ENCODE measurements around the gene ZNF57. TPM values are rescaled to one million over a fixed set of nuclear protein-coding genes. Genes with fewer than 3 reads are reported as not detected.

The ZNF57 gene
- total RNA-seq = 3.0 and 3.7 TPM in 2 replicates

GRCh38 chr19:2900296-2901252 lies at the start of gene ZNF57:
Gene ZNF57 (plus strand): TSS chr19:2900928. CDS start chr19:2901046, 118 bp downstream.

DNA sequence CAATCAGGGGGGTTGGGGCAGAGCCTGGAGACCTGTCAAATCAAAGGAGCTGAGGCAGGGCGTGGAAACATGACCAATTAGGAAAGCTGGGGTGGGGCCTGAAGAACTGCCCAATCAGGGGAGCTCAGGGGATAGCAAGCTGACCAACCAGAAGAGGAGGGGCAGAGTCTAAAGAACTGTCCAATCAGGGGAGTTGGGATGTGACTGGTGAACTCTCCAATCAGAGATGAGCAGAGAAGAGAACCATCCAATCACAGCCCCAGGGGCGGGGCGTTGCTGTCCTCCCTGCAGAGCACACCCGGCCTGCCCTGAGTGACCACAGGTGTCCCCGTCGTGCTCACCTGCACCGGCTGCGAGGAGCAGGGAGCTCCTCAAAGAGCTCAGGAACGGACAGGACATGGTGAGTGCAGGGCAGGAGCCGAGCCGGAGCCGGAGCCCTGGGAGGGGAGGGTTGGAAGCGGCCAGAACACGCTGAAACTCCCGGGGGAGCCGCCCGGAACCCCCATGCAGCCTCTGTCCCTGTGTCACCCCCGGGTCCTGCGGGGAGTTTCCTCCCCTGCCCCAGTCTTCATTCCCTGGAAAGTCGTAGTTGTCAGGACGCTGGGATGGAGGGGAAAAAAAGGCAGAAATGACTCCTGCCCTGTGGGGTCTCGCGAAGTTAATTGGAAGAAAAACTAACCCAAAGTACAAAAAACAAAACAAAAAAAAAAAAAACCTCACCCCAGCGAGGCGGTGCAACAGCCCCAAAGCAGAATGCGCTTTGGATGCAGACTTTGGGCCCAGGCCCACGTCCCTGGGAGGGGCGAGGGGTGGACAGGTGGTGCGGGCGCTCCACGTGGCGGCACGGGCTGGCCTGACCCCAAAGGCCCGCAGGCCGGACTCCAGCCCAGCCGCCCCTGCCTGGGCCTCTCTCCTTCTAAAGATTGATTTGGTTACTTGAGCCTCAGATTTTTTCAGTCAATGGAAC lies 33.4 kb upstream of the ZNF57 start, which contains the start of gene ZNF556:
TSS of gene ZNF556 (plus strand) at position 311 of the 967 bp plus-strand sequence. CDS start at position 398, 87 bp downstream.

DNA sequence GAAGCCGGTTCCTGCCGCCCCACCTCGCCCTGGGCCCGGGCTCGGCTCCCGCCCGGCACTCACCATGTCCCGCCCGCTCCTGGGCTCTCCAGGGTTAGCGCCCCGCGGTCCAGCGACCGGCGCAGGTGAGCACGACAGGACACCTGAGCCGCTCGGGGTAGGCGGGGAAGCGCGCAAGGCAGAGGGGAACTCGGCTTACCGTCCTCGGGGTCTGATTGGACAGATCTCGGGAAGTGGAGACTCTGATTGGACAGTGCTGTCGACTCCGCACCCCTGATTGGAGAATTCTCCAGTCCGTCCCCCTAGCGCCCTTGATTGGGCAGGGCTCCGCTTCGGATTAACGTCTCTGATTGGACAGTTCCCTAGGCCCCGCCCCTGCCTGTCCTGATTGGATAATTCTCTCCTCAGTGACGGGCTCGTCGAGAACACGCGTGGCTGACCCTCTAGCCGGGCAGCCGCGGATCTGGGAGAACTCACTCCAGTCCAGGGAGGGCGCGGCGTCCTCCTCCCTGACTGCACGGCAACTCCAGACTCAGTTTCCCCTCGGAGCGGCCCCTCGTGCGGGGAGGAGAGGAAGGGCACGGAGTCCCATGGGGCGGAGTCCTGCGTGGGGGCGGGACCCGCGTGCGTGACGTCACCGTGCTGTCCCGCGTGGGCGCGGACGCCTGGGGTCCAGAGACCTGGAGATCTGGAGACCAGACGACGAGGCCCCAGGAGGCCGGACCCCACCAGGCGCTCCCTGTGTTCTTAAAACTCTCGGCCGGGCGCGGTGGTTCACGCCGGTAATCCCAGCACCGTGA lies 44.2 kb downstream of the ZNF57 start, which contains the start of gene ZNF77:
TSS of gene ZNF77 (minus strand) at position 197 of the 800 bp plus-strand sequence. CDS start at position 66, 131 bp downstream.

Other genes with a start within 250 kb of the ZNF57 start
- gene GNG7, start 198.2 kb upstream of the ZNF57 start, total RNA-seq = 0.09 and 0.30 TPM in 2 replicates
- 0.59 and 1.0 TPM in 2 replicates for gene DIRAS1, start 179.6 kb upstream of the ZNF57 start, total RNA-seq
- gene SLC39A3, start 160.9 kb upstream of the ZNF57 start, total RNA-seq = 23.6 and 29.4 TPM in 2 replicates
- gene SGTA, start 117.7 kb upstream of the ZNF57 start, total RNA-seq = 24.3 and 46.1 TPM in 2 replicates
- 60.0 and 90.5 TPM in 2 replicates for gene THOP1, start 115.4 kb upstream of the ZNF57 start, total RNA-seq
- 2.9 and 5.0 TPM in 2 replicates for gene ZNF554, start 81.1 kb upstream of the ZNF57 start, total RNA-seq
- gene ZNF555, start 59.5 kb upstream of the ZNF57 start, total RNA-seq = 7.2 and 8.3 TPM in 2 replicates
- not detected in 2 replicates for gene ZNF556, start 33.6 kb upstream of the ZNF57 start, total RNA-seq
- gene ZNF77, start 44.0 kb downstream of the ZNF57 start, total RNA-seq = 4.2 and 5.0 TPM in 2 replicates
- 0.55 and 0.89 TPM in 2 replicates for gene TLE6, start 76.6 kb downstream of the ZNF57 start, total RNA-seq
- 0.88 and 0.89 TPM in 2 replicates for gene TLE2, start 128.4 kb downstream of the ZNF57 start, total RNA-seq
- gene TLE5, start 161.6 kb downstream of the ZNF57 start, total RNA-seq = 84.3 and 153 TPM in 2 replicates
- 55.5 and 57.3 TPM in 2 replicates for gene GNA11, start 193.4 kb downstream of the ZNF57 start, total RNA-seq
- under 0.01 and 0.46 TPM in 2 replicates for gene GNA15, start 235.1 kb downstream of the ZNF57 start, total RNA-seq

Measured in smooth muscle cell of the umbilical artery (primary cell).